ENCODE data around the gene PSMA7.
A peak's percentile ranks its signal among the peaks of the same experiment; 100 is the strongest.
"Not testable (repeated sequence)": the region's sequence is repeated elsewhere in the genome, so short reads cannot be mapped to it uniquely, and the experiment has no call there.

The PSMA7 gene

DNA sequence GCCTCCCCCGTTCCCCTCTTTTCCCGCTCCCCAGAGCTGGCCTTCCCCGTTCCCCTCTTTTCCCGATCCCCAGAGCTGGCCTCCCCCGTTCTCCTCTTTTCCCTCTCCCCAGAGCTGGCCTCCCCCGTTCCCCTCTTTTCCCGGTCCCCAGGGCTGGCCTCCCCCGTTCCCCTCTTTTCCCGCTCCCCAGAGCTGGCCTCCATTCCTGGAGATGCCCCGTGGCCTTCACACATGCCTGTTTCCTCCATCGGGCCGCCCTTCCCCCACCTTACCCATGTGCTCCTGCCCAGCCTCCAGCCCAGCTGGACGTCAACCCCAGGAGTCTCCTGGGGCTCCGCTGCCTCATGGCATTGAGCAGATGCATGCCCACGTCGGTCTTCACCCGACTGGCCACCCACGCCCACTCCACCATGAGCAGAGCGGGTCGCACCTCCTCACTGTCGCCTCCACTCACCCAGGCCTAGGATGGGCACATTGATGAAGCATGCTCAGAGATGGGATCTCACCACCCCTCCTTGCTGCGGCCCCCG is 8.7 kb upstream of the PSMA7 start:
- DNase-seq, result no peak

DNA sequence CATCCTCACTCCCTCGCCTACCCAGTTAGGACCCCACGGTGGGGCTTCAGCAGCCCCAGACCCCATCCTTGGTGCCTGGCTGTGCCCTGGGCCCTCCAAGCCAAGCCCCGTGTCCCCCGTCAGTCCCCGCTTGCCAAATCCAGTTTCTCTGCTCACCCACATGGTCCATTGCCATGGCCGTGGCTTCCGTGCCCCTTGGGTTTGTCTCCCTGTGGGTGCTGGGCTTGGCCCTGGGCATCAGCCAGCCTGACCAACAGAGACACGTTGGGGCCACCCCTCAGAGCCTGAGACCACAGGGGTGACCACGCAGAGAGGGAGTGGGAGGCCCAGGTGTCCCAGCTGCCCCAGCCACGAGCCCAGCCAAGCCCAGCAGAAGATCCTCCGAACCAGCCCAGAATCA is 8.0 kb upstream of the PSMA7 start:
- no peak for DNase-seq

DNA sequence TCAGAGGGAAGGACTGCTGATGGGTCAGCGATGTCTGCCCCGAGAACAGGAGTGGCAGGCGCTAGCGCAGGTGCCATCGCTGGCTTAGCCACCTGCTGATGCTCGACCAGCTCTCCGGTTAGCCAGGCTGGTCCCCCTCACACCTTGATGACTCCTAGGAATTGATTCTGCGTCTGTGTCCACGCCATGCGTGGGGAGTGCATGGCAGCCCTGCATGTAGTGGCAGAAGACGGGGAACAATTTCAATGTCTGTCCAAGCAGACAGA is 7.0 kb upstream of the PSMA7 start:
- no peak for DNase-seq

DNA sequence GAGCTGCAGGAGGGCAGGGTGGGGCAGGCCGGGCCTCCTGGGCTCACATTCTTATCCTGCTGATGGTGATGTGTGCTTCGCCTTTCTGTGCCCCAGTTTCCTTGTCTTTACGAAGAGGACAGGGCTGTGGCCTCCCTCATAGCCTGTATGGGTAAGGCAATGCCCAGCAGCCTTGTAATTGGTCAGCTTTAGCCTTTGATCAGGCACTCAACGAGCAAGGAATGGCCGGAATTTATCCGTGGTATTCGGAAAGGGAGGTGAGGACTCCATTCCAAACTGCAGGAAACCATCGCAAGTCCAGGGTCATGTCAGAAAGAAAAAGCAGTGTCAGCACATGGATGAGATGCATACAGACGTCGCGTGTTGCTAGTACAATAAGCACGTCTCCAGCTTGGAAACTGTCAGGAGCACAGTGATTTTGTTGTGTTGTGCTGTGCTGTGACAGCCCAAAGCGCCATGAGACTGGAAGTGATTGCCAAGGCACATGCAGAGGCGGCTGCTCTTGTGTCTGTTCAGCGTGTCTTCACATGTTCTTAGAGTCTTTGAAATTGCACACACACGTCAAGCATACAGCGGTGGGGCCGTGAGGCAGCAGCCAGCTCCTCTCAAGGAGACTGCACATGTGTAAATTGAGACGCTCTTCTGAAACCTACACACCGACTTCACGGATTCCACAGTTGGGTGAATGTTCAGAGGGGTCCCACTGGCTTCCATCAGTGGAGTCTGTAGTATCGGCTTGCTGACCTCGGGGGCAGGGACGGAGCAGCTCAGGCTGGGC is 6.5 kb upstream of the PSMA7 start:
- DNase-seq, result no peak

DNA sequence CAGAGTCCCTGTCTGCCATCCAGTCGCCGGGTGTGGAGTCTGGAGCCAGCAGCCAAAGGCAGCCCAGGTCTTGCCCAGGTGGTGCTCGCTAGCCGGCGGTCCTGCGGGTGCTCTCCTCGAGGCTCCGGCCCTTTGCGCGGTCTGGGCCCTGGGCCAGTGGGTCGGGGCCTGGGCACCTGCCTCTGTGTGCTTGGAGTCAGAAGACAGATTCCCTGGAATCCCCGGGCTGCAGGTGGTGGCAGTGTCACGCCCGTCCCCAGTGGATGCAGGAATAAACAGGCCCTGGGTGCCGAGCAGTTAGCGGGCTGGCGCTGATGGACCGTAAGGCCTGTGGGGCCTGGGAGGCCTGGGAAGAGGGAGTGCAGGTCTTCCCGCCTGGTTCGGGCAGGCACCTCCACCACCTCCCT is 5.7 kb upstream of the PSMA7 start:
- DNase-seq, result no peak

DNA sequence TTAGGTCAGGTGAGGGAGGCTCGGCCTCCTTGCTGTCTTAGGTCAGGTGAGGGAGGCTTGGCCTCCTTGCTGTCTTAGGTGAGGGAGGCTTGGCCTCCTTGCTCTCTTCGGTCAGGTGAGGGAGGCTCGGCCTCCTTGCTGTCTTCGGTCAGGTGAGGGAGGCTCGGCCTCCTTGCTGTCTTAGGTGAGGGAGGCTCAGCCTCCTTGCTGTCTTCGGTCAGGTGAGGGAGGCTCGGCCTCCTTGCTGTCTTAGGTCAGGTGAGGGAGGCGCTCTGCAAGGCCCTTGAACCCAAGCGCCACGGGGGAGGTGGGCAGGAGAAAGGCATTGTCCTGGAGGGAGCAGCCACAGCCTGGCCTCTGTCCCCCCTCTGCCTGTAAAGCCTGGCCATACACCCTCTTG is 5.2 kb upstream of the PSMA7 start:
- DNase-seq, result not testable (repeated sequence)

DNA sequence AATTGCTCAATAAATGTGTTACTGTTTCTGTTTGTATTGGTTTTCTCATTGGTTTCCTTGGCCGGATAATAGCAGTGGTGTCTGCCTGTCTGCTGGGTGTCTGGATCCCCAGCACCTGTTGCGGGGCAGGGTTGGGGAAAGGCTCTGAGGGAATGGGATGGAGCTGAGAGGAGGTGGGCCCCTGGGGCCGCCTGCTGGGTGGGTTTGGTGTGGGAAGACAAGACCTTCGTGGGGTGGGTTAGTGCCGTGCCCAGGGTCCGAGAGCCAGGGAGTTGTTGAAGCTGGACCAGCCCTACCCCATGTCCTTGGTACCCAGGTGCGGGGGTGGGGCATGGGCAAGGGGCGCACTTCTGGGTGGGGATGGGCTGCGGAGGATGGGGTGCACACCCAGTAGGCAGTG is 4.3 kb upstream of the PSMA7 start:
- no peak for DNase-seq

DNA sequence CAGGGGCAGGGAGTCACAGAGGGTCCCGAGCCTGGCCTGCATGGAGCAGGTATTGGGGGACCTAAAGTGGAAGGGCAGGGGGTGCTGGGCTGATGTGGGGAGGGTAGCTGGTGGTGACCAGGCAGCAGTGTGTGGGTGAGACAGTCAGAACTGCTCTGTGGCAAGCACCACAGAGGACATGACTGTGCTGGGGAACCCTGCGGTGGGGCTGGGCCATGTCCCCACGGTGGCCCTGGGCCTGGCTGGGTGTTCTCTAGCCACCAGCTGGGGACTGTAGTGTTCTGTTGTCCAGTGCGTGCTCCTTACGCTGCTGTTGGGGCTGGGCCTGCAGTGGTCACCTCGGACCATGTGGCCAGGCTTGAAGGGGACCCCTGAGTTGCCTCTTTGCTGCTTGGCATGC is 3.9 kb upstream of the PSMA7 start:
- DNase-seq, result no peak

DNA sequence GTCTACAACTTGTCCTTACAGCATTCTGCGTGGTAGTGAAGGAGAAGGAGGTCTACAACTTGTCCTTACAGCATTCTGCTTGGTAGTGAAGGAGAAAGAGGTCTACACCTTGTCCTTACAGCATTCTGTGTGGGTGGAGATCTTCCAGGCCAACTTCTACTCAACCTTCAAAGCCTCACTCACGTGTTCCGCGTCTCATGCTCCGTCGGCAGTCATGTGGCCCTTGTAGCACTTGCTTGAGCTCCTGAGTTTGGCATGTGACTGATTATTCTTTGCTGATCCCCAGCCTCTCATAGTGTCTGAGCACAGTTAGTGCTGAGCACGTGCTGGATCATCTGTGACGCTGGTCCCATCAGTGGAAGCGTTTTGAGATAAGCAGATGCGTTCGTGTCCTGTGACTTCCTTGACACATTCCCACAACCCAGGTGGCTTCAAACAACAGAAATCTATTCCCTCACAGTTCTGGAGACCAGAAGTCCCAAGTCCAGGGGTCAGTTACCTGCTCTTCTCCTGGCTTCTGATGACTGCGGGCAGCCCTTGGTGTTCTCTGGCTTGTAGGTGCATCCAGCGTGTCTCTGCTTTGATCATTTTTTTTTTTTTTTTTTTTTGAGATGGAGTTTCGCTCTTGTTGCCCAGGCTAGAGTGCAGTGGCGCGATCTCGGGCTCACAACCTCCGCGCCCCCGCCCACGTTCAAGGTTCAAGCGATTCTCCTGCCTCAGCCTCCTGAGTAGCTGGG is 3.0 kb upstream of the PSMA7 start:
- DNase-seq, result no peak

DNA sequence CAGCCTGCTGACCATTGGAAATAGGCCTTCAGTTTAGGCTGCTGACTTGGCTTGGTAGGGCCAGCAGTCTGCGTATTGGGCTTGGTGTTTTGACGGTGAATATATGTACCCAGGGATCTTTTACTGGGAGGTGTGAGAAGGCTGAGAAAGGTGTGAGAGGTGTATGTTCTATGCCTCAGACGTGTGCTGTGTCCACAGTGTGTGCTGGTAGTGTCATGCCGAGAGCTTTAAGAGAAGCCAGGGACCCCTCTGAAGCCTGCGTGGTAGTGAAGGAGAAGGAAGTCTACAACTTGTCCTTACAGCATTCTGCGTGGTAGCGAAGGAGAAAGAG is 2.5 kb upstream of the PSMA7 start:
- no peak for DNase-seq

DNA sequence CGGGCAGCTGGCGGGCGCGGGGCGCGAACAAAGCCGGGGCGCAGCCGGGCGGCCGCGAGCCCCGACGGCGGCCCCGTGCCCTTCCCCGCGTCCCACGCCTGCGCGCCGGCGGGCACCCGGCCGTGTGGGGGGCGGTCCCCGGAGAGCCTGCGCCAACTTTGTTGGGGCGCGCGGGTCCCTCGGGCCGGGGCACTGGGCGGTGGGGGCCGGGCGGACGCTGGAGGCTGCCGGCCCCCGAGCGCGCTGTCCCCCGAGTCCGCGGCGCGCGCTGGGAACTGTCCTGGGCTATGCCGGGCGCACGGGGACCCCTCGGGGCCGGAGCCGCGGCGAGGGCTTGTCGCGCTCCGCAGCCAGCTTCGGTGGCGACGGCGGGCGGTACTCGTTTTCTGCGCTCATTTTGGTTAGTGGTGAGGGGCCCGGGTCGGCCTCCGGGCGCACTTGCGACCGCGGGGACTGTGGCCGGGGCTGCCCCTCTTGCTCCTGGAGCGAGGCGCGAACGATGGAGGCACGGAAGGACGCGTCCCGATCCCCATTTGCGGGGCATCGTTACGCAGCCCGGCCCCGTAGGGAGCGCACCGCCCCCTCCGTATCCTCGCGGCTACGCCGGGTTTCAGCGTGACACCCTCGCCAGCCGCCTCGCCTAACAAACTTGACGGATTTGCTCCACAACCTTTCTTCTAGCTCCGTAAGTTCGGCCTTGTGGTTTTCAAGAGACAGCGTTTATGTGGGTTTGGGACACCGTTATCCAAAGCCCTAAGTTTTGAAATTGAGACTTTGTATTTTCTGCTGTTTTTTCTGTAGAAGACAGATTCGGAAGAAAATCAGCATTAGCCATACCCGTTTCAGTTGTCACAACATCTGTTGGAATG is 997 bp upstream of the PSMA7 start:
- DNase-seq, result peak; percentile 72

DNA sequence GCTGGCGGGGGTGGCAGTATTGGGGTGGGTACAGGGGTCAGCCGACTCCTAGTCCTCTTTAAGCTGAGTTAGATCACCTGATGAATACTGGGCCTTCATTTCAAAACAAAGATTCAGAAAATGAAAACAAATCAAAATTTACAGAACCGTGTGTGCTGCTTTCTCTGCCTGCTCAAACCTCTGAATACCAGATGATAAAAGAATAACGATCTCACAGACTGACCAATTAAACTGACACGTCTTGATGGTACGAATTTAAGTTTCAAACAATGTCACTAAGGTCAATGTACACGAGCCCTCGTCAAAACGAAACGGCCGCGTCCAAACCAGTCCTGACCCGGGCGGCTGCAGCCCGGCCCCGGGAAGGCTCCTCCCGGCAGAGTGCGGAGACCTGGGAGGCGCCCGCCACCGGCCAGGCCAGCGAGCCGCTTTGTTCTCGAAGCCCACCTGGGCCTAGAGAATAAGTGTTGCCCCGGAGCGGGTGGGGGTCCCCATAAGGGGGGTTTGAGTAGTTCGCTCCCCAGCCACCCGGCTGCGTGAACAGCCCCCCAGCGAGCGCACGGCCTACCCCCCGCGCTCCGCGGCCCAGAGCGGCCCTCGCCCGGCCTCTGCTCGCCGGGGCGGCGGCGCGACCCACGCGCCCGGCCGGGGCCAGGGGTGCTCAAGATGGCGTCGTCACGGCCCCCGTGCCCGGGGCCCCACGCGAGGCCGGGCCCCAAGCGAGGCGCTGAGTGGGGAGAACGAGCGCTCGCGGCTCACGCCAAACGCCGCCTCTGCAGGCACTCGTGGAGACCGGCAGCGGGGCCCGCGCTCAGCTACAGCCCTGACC is 728 bp downstream of the PSMA7 start:
- DNase-seq, result peak; percentile 23

DNA sequence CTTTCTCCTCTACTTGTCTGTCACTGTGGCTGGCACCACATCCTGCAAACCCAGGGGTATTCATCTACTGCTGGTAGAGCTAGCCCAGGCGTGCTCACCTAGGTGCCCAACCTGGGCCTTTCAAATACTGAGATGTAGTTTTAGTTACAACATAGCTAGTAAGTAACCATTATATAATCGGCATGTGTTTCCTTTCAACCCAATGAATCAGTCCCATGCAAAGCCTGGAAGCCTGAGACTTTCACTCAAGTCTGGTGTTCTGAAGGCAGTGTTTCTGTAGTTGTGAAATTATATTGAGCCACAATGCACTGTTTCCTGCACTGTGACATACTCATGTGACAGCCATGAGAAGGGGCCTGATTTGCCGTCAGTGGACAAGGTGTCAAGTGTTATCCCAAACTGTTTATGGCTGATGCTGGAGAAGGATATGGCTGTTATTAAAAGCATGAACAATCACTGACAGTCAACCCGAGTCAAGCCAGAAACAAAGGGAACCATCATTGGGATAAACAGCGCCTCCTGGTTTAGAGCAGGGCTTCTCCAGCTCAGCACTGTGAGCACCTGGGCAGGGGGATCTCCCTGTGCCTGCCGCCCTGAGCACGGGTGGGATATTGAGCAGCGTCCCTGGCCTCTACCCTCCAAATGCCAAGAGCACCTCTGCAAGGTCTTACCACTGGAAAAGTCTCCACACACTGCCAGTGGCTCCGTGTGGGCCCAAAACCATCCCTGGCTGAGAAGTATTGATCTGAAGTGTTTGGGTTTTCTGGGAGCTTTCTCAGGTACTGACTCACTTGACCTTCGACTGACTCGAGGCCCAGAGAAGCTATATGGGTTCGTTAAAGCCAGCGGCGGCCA is 1.6 kb downstream of the PSMA7 start:
- peak; percentile 89 for DNase-seq

DNA sequence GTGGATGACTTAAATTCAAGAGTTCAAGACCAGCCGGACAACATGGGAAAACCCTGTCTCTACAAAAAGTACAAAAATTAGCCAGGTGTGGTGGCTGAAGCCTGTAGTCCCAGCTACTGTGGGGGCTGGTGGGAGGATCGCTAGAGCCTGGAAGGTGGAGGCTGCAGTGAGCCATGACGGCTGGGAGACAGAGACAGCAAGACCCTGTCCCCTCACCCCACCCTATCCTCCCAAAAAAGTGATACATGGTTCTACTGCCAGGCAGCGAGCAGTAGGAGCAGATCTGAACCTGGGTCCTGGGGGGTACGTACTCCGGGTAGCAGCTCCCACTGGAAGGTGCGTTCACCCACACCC is 2.2 kb downstream of the PSMA7 start:
- DNase-seq, result no peak

DNA sequence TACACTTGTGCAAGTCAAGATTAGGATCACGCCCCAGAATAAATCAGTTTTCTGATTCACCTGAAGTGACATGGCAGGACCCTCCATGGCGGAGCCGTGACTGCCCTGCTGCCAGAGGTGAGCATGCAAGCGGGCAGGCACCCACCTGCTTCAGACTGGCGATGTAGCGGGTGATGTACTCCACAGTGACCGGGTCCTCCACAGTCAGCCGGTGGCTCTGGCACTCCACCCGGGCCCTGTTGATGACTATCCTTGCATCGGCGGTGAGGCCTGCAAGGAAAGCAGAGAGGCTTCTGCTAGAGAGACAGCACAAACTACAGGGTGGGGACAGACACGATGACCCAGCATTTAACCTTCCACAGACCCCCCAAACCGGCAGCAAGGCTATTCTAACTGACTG is 3.6 kb downstream of the PSMA7 start:
- DNase-seq, result no peak

DNA sequence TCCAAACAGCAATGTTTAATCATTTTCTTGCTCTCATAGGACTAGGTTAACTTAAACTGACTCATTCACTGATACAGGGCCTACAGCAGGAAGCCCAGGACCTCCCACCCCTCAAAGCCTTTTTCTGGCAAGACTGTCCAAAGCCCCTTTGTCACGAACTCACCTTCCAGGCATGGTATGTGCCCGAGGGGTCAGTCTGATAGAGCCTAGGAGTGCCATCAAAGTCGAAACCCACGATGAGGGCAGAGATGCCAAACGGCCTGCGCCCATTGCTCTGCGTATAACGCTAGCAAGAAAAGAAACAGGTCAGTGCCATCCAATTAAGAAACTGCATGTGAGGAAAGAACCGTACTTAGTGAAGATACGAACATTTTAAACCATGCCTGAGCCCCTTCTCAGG is 4.3 kb downstream of the PSMA7 start:
- DNase-seq, result no peak

DNA sequence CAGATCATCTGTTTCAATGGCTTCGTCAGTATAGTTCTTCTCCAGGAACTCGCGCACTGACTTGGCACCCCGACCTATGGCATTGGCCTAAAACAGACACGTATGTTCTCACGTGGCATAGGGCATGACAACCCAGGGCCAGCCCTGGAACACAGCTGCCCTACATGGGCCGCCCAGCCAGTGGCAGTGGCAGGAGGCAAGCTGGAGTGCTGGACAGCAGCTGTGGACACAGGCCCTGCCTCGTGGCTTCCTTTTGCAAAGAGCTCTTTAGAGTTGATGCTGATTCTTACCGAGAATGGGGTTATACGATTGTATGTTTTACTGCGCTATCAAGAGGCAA is 5.0 kb downstream of the PSMA7 start:
- DNase-seq, result no peak

DNA sequence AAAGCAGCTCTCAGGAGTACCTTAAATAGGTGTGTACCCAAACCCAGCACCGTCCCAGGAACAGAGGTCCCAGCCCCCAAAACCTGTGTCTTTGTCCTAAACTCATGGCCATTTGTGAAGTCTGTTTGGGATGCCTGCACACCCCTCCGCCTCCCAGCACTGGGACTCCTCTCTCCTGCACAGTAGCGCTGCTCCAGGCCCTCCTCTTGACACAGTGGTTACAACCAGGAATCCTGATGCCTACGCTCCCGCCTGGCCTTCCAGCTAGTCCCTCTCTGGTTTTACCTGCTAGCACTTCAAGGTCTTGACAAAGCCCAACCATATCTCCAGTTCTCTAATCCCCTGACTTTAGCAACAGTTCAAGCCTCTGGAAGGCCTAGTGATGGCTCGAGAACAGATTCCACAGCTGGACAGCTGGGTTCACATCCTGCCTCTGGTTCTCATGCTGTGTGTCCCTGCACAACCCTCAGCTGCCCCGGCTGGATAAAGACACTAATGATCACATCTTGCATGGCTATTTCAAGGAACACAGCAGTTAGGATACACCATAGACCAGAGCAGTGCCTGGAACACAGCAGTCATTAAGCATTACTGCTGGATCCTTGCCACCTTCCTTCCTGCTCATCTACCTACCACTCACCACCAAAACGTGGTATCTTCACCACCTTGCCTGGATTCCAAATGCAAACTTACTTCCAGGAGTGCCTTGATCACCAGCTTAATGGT is 5.6 kb downstream of the PSMA7 start:
- DNase-seq, result no peak

DNA sequence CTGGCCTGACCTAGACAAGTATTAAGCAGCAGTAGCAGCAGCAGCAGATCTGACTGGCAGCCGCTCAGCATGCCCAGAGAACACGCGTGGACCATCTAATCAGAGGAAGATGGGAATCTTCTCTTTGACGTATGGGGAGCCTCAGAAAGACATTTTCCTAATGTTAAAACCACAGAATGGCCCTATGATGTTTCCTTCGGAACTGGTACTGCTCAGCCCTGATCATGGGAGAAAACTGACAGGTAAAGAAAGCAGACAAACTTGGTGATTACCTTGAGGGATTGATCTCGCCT is 6.2 kb downstream of the PSMA7 start:
- no peak for DNase-seq

DNA sequence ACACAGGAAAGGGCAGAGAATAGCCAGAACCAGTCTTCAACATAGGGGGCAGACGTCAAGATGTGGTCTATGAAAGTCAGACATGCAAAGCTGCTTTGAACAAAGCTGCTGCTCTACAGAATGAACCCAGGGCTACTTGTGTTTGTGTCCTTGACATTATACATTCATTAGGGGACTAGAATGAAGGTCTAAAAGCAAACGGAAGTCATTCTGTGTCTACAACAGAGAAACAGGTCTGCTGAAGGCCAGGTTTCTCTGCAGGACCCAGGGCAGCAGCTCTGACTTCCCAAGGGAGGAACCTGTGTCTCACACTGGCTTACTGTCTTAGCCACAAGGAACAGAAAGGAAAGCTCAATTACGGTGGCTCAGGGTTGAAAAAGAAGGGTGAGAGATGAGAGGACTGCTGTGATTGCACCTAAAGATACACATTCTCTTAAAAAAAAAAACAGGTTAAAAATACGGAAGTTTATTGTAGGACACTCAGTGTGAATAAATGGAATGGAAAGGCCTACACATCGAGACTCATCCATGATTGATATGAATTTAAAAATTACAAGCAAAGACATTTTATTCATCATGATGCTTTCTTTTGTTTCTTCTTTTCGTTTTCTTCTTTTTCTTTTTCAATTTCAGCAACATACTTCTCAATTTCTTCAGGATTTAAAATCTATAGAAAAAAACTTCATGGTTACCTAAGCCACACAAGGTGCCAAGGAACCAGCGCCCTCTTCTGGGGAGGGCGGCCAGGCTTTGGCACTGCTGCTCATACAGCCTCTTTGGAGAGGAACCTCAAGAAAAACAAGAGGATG is 6.7 kb downstream of the PSMA7 start:
- peak; percentile 70 for DNase-seq
